Measurements from ENCODE around the gene KATNAL2. TPM values are rescaled to one million over a fixed set of nuclear protein-coding genes. Genes with fewer than 3 reads are reported as not detected.
A peak's percentile ranks its signal among the peaks of the same experiment; 100 is the strongest.
"Not testable (repeated sequence)": the region's sequence is repeated elsewhere in the genome, so short reads cannot be mapped to it uniquely, and the experiment has no call there.

The KATNAL2 gene
- polyA plus RNA-seq, 1 donor: 2.3 TPM

GRCh38 chr18:47032945-47033344 lies 115.5 kb downstream of the KATNAL2 start:
- Histone ChIP-seq H3K9me3 (ENCODE audit: control insufficient read depth, low read depth, low read length) (peaks cover 21% of the 10 kb centered on the region), H3K4me3 (ENCODE audit: low read length) (no peak overlapping the region), H3K4me1 (ENCODE audit: control insufficient read depth, insufficient read depth, low read length) (no peaks in the 10 kb centered on the region), H3K27me3 (ENCODE audit: control insufficient read depth, insufficient read depth, low read length) (no peaks in the 10 kb centered on the region), H3K36me3 (ENCODE audit: control insufficient read depth, insufficient read depth, low read length) (no peaks in the 10 kb centered on the region), H3K27ac (ENCODE audit: low read length) (no peak overlapping the region)
- no CpG with 5 or more reads among the region's 19 CpGs for WGBS (ENCODE audit: insufficient coverage, low lambda C conversion rate)
- no peak for DNase-seq

- H3K4me3 ChIP-seq (ENCODE audit: low read length); H3K27me3 ChIP-seq (ENCODE audit: control insufficient read depth, insufficient read depth, low read length); H3K36me3 ChIP-seq (ENCODE audit: control insufficient read depth, insufficient read depth, low read length); H3K4me1 ChIP-seq (ENCODE audit: control insufficient read depth, insufficient read depth, low read length); H3K27ac ChIP-seq (ENCODE audit: low read length); DNase-seq: not testable (repeated sequence)
- no CpG with 5 or more reads among the region's 28 CpGs for WGBS (ENCODE audit: insufficient coverage, low lambda C conversion rate)
- peaks cover 21% of the 10 kb centered on the region for H3K9me3 ChIP-seq (ENCODE audit: control insufficient read depth, low read depth, low read length)
These were observed 117.2 kb downstream of the KATNAL2 start for GRCh38 chr18:47034591-47034990.

- Histone ChIP-seq H3K9me3 (ENCODE audit: control insufficient read depth, low read depth, low read length) (peaks cover 21% of the 10 kb centered on the region), H3K27me3 (ENCODE audit: control insufficient read depth, insufficient read depth, low read length) (no peaks in the 10 kb centered on the region), H3K4me3 (ENCODE audit: low read length) (no peak within 1 kb of the TSS), H3K4me1 (ENCODE audit: control insufficient read depth, insufficient read depth, low read length) (no peaks in the 10 kb centered on the region), H3K36me3 (ENCODE audit: control insufficient read depth, insufficient read depth, low read length) (no peaks in the 10 kb centered on the region), H3K27ac (ENCODE audit: low read length) (no peak within 1 kb of the TSS)
- no CpG with 5 or more reads among the region's 29 CpGs for WGBS (ENCODE audit: insufficient coverage, low lambda C conversion rate)
- DNase-seq: no peak
These were observed 117.8 kb downstream of the KATNAL2 start, which contains the start of gene ELOA2 for GRCh38 chr18:47035156-47035671. Gene ELOA2 (minus strand): TSS chr18:47035621. CDS start chr18:47035264, 357 bp downstream.

DNA sequence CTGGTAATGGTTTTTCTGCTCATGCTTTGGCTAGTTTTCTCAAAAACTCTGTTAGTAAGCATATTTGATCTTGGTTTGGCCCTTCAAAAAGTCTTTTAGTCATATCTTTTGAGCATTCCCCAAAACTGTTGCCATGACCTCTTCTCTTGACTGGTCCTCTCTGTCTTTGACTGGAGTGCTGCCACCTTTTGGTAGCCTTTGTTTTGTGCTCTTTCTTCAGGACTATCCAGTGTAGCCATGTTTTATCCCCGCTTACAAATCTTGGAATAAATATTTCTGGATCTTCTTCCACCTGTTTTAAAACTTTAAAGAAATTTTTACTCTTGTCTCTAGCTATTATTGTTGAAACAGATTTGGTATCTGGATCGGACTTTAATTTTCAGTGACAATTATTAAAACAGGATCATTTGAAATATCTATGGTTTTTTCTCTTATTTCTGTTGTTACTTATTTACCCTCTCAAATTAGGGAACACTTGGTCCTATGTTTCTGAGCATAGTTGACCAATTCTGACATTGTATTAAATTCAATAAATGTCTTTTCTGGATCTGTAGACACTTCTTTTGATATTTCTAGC lies 119.0 kb downstream of the KATNAL2 start:
- H3K4me1 ChIP-seq (ENCODE audit: control insufficient read depth, insufficient read depth, low read length): no peaks in the 10 kb centered on the region
- WGBS (ENCODE audit: insufficient coverage, low lambda C conversion rate): no CpG with 5 or more reads among the region's 2 CpGs
- DNase-seq: no peak

GRCh38 chr18:47036927-47037578 lies 119.7 kb downstream of the KATNAL2 start:
- 83% methylated on average over 1 of the region's 3 CpGs for whole genome bisulfite sequencing (ENCODE audit: insufficient coverage, low lambda C conversion rate)
- Histone ChIP-seq H3K36me3 (ENCODE audit: control insufficient read depth, insufficient read depth, low read length) (no peaks in the 10 kb centered on the region), H3K27me3 (ENCODE audit: control insufficient read depth, insufficient read depth, low read length) (no peaks in the 10 kb centered on the region), H3K4me3 (ENCODE audit: low read length) (no peak overlapping the region), H3K4me1 (ENCODE audit: control insufficient read depth, insufficient read depth, low read length) (no peaks in the 10 kb centered on the region), H3K9me3 (ENCODE audit: control insufficient read depth, low read depth, low read length) (peaks cover 21% of the 10 kb centered on the region), H3K27ac (ENCODE audit: low read length) (no peak overlapping the region)
- DNase-seq: no peak

More for the DNA sequence above, 119.0 kb downstream of the KATNAL2 start:
- Histone ChIP-seq H3K9me3 (ENCODE audit: control insufficient read depth, low read depth, low read length) (peaks cover 21% of the 10 kb centered on the region), H3K27ac (ENCODE audit: low read length) (no peak overlapping the region), H3K27me3 (ENCODE audit: control insufficient read depth, insufficient read depth, low read length) (no peaks in the 10 kb centered on the region), H3K4me3 (ENCODE audit: low read length) (no peak overlapping the region), H3K36me3 (ENCODE audit: control insufficient read depth, insufficient read depth, low read length) (no peaks in the 10 kb centered on the region)

- no peaks in the 10 kb centered on the region for H3K4me1 ChIP-seq (ENCODE audit: control insufficient read depth, insufficient read depth, low read length)
- no peaks in the 10 kb centered on the region for H3K27me3 ChIP-seq (ENCODE audit: control insufficient read depth, insufficient read depth, low read length)
- no peak for DNase-seq
- H3K36me3 ChIP-seq (ENCODE audit: control insufficient read depth, insufficient read depth, low read length): no peaks in the 10 kb centered on the region
- H3K9me3 ChIP-seq (ENCODE audit: control insufficient read depth, low read depth, low read length): no peaks in the 10 kb centered on the region
- no peak overlapping the region for H3K27ac ChIP-seq (ENCODE audit: low read length)
- 87% methylated on average over 5 of the region's 6 CpGs for WGBS (ENCODE audit: insufficient coverage, low lambda C conversion rate)
- no peak overlapping the region for H3K4me3 ChIP-seq (ENCODE audit: low read length)
These were observed 123.6 kb downstream of the KATNAL2 start for GRCh38 chr18:47040982-47041381.

- DNase-seq: peak in 1 of 2 donors; percentile 16
- Histone ChIP-seq H3K36me3 (ENCODE audit: control insufficient read depth, insufficient read depth, low read length) (no peaks in the 10 kb centered on the region), H3K27me3 (ENCODE audit: control insufficient read depth, insufficient read depth, low read length) (no peaks in the 10 kb centered on the region), H3K4me1 (ENCODE audit: control insufficient read depth, insufficient read depth, low read length) (no peaks in the 10 kb centered on the region), H3K4me3 (ENCODE audit: low read length) (no peak overlapping the region), H3K9me3 (ENCODE audit: control insufficient read depth, low read depth, low read length) (no peaks in the 10 kb centered on the region), H3K27ac (ENCODE audit: low read length) (no peak overlapping the region)
- WGBS (ENCODE audit: insufficient coverage, low lambda C conversion rate): 23% methylated on average over 3 of the region's 7 CpGs
These were observed 133.1 kb downstream of the KATNAL2 start for GRCh38 chr18:47050468-47050867.

DNA sequence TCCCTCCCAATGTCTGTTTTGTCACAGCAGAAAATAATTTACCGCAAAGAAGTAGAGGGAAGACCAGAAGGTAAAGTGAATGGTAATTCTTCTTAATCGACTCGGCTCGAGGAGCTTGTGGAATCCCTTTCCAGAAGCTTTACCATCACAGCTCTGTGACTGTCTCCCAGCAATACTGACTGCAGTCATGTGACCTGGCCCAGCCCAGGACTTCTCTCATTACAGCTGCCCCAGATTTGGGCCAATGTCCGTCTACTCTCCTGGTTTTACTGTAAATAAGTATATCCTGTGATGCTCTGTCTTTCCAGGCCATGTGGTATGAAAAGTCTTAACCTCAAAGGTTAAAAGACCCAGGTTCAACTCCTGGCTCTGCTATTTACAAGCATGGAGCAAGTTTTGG lies 137.0 kb downstream of the KATNAL2 start:
- Histone ChIP-seq H3K4me1 (ENCODE audit: control insufficient read depth, insufficient read depth, low read length) (no peaks in the 10 kb centered on the region), H3K9me3 (ENCODE audit: control insufficient read depth, low read depth, low read length) (no peaks in the 10 kb centered on the region), H3K4me3 (ENCODE audit: low read length) (no peak overlapping the region), H3K27me3 (ENCODE audit: control insufficient read depth, insufficient read depth, low read length) (no peaks in the 10 kb centered on the region), H3K27ac (ENCODE audit: low read length) (no peak overlapping the region), H3K36me3 (ENCODE audit: control insufficient read depth, insufficient read depth, low read length) (no peaks in the 10 kb centered on the region)
- no peak for DNase-seq
- WGBS (ENCODE audit: insufficient coverage, low lambda C conversion rate): 83% methylated on average over 1 of the region's 5 CpGs

GRCh38 chr18:47062471-47062870 lies 145.1 kb downstream of the KATNAL2 start:
- no peaks in the 10 kb centered on the region for H3K27me3 ChIP-seq (ENCODE audit: control insufficient read depth, insufficient read depth, low read length)
- DNase-seq: no peak
- H3K4me3 ChIP-seq (ENCODE audit: low read length): no peak overlapping the region
- no CpG with 5 or more reads among the region's 2 CpGs for WGBS (ENCODE audit: insufficient coverage, low lambda C conversion rate)
- H3K27ac ChIP-seq (ENCODE audit: low read length): no peak overlapping the region
- H3K4me1 ChIP-seq (ENCODE audit: control insufficient read depth, insufficient read depth, low read length): no peaks in the 10 kb centered on the region
- no peaks in the 10 kb centered on the region for H3K9me3 ChIP-seq (ENCODE audit: control insufficient read depth, low read depth, low read length)
- no peaks in the 10 kb centered on the region for H3K36me3 ChIP-seq (ENCODE audit: control insufficient read depth, insufficient read depth, low read length)

DNA sequence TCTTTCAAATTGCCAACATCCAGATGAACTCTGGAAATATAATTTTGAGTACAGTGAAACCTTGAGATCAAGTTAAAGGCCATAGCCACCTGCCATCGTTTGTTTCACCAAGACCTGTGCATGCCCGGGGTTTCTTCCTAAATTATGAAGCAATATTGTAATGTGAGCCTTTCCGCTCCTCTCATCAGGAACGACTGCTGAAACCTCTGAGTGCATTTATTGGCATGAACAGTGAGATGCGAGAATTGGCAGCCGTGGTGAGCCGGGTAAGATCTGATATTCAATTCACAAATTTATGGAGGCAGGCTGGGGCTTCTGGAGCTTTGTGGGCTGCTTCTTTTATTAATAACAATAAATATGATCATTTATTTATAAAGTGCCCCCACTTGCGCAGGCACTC lies 145.7 kb downstream of the KATNAL2 start:
- Histone ChIP-seq H3K27ac (ENCODE audit: low read length) (no peak overlapping the region), H3K4me3 (ENCODE audit: low read length) (no peak overlapping the region), H3K4me1 (ENCODE audit: control insufficient read depth, insufficient read depth, low read length) (no peaks in the 10 kb centered on the region), H3K9me3 (ENCODE audit: control insufficient read depth, low read depth, low read length) (no peaks in the 10 kb centered on the region), H3K36me3 (ENCODE audit: control insufficient read depth, insufficient read depth, low read length) (no peaks in the 10 kb centered on the region), H3K27me3 (ENCODE audit: control insufficient read depth, insufficient read depth, low read length) (no peaks in the 10 kb centered on the region)
- DNase-seq: no peak
- WGBS (ENCODE audit: insufficient coverage, low lambda C conversion rate): no CpG with 5 or more reads among the region's 8 CpGs
